Measurements from ENCODE around the gene SRD5A1. TPM values are rescaled to one million over a fixed set of nuclear protein-coding genes. Genes with fewer than 3 reads are reported as not detected.

SRD5A1 gene
- total RNA-seq, 1 experiment from 2014 or later: 24.7 TPM

DNA sequence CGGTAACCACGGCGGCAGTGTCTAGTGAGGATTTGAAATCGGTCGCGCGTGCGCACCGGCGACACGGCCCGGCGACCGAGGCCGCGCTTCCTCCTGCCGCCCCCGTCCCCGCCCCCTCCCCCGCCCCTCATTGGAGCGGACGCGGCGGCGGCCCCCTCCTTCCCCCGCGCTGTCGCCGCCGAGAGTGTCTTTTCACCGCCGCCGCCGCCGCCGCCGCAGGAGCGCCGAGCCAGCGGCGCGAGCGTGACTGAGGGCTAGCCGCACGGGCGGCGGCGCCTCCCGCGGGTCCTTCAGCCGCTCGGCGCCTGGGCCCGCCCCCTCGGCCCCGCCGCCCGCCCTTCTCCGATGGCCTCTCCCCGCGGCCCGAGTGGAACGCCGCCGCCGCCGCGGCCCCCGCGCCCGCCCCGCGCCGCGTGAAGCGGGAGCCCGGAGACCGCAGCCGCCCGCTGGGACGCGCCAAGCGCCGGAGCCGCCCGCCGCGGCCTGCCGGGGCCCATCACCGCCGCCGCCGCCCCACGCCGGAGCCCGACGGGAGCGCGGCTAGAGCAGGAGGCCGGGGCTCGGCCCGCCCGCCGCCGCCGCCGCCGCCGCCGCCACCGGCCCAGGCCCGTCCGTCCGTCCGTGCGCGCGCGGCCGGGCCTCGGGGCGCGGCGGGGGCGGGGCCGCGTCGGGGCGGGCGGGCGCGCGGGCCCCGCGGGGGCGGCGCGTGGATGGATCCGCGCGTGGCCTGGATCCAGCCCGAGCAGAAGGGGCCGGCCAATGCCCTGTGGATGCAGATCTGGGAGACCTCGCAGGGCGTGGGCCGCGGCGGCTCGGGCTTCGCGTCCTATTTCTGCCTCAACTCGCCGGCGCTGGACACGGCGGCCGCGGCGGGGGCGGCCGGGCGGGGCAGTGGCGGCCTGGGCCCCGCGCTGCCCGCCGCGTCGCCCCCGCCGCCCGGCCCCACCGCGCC is 80.3 kb downstream of the SRD5A1 start, which contains the start of gene TENT4A:
Gene TENT4A, plus strand, starts transcription at position 159 of the 952 bp plus-strand sequence. Its CDS starts 552 bp downstream, at position 711.
- H3K4me1 ChIP-seq (ENCODE audit: control insufficient read depth in 1 of 2, insufficient read depth in 2 of 2, low read length in 2 of 2): peaks cover 15 to 29% of the 10 kb centered on the region in 2 experiments
- RAD21 ChIA-PET (ENCODE audit: low non-redundant PET in 1 of 2, low total read pairs in 2 of 2, uncharacterized antibody in 2 of 2, unreplicated experiment in 2 of 2): interaction anchor here in 1 of 2 experiments (1.0 kb wide), 1 partner anchor 80 kb away, joined by 4 read pairs; the partner anchor contains the start of genes NSUN2 and SRD5A1
- peak within 1 kb of the TSS; percentile 48 for H2AFZ ChIP-seq (ENCODE audit: low read depth, low read length, poor library complexity, severe bottlenecking)

DNA sequence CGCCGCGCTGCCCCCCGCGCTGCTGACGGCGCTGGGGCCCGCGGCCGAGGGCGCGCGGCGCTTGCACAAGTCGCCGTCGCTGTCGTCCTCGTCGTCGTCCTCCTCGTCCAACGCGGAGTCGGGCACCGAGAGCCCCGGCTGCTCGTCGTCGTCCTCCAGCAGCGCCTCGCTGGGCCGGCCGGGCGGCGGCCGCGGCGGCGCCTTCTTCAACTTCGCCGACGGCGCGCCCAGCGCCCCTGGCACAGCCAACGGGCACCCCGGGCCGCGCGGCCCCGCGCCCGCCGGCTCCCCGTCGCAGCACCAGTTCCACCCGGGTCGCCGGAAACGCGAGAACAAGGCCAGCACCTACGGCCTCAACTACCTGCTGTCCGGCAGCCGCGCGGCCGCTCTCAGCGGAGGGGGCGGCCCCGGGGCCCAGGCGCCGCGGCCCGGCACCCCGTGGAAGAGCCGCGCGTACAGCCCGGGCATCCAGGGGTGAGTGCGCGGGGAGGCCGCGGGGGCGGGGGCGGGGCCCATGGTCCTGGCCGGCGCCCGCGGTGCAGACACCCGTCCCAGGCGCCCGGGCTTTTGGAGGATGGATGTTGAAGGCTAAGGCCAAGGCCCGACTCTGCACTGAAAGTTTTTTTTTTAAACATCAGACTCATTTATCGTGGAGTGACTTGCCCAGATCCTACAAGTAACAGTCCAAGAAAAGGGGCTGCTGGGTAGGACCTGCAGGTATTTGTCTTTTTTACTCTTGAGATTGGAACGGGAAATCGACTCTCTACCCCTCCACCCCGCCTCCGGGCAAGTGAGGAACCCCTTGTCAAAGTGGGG is 81.2 kb downstream of the SRD5A1 start:
- DNase-seq (ENCODE audit: low read depth, low spot score) (no peak), ATAC-seq (no peak; the same call in 1 of the 2 replicates)
- ChIA-PET CTCF (no interaction called here), RAD21 (ENCODE audit: low non-redundant PET in 1 of 2, low total read pairs in 2 of 2, uncharacterized antibody in 2 of 2, unreplicated experiment in 2 of 2) (no interaction called here), POLR2A (no interaction called here)
- H3K79me2 ChIP-seq (ENCODE audit: insufficient read depth, low read length): peaks cover 52% of the 10 kb centered on the region
- H3K4me1 ChIP-seq (ENCODE audit: control insufficient read depth in 1 of 2, insufficient read depth in 2 of 2, low read length in 2 of 2): peaks cover 15 to 29% of the 10 kb centered on the region in 2 experiments
- H3K9ac ChIP-seq (ENCODE audit: low read length): peak overlapping the region; percentile 66
- H3K27ac ChIP-seq (ENCODE audit: low read depth, low read length): peak overlapping the region; percentile 98
- peaks cover 3 to 27% of the 10 kb centered on the region in 2 experiments; a peak in 2 of 4 replicates for H3K36me3 ChIP-seq (ENCODE audit: control insufficient read depth in 1 of 2, insufficient read depth in 2 of 2, low read length in 2 of 2)
- H3K9me2 ChIP-seq (ENCODE audit: insufficient read depth): no peaks in the 10 kb centered on the region
- no peaks in the 10 kb centered on the region for H3K9me3 ChIP-seq (ENCODE audit: control insufficient read depth in 1 of 2, insufficient read depth in 1 of 2, low read depth in 1 of 2, low read length in 2 of 2)
- H3K27me3 ChIP-seq (ENCODE audit: insufficient read depth, low read length): no peaks in the 10 kb centered on the region
- peak overlapping the region; percentile 75 for H3K4me3 ChIP-seq (replicated peaks in 1 of 2; ENCODE audit: low read depth in 1 of 2, low read length in 2 of 2)
- no peak overlapping the region for H2AFZ ChIP-seq (ENCODE audit: low read depth, low read length, poor library complexity, severe bottlenecking)
- intact Hi-C loops (cut with micrococcal nuclease): no loop called here
- peaks cover 16% of the 10 kb centered on the region for H4K20me1 ChIP-seq (ENCODE audit: insufficient read depth)
- TF ChIP-seq, protein P1, sequence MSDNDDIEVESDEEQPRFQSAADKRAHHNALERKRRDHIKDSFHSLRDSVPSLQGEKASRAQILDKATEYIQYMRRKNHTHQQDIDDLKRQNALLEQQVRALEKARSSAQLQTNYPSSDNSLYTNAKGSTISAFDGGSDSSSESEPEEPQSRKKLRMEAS (IDR thresholded peaks at IDR 0.05): no peak
- peak; percentile 80 for TF ChIP-seq ZFX (IDR thresholded peaks at IDR 0.05)
- peak; percentile 32 for TF ChIP-seq TCF7L2 (IDR thresholded peaks at IDR 0.05; ENCODE audit: borderline replicate concordance, extremely low read depth, insufficient read depth, insufficient read length)
- TF ChIP-seq EGR1 (IDR thresholded peaks at IDR 0.05; ENCODE audit: low read depth): peak; percentile 40; the same call in 1 of the 2 replicates
- no TSS peak for BruUV-seq (replicated peaks)
- peak overlapping the region; percentile 84 for H3K4me2 ChIP-seq (ENCODE audit: low read length)

More for the DNA sequence above, 80.3 kb downstream of the SRD5A1 start, which contains the start of gene TENT4A:
- H3K79me2 ChIP-seq (ENCODE audit: insufficient read depth, low read length): peaks cover 43% of the 10 kb centered on the region
- peak within 1 kb of the TSS; percentile 75 for H3K4me3 ChIP-seq (replicated peaks in 1 of 2; ENCODE audit: low read depth in 1 of 2, low read length in 2 of 2)
- peak within 1 kb of the TSS; percentile 96 for H3K9ac ChIP-seq (ENCODE audit: low read length)
- peak within 1 kb of the TSS; percentile 92 for H3K4me2 ChIP-seq (ENCODE audit: low read length)
- ChIA-PET POLR2A (no interaction called here), CTCF (no interaction called here)
- intact Hi-C loops (cut with micrococcal nuclease): loop anchor here (1.0 kb wide), 1 partner anchor 335 kb away; the partner anchor contains the start of gene MED10
- H4K20me1 ChIP-seq (ENCODE audit: insufficient read depth): peaks cover 12% of the 10 kb centered on the region
- H3K27me3 ChIP-seq (ENCODE audit: insufficient read depth, low read length): no peaks in the 10 kb centered on the region
- peak; percentile 35 for ATAC-seq
- H3K9me3 ChIP-seq (ENCODE audit: control insufficient read depth in 1 of 2, insufficient read depth in 1 of 2, low read depth in 1 of 2, low read length in 2 of 2): no peaks in the 10 kb centered on the region
- H3K36me3 ChIP-seq (ENCODE audit: control insufficient read depth in 1 of 2, insufficient read depth in 2 of 2, low read length in 2 of 2): peaks cover 3 to 24% of the 10 kb centered on the region in 2 experiments; a peak in 1 of 4 replicates
- BruUV-seq (replicated peaks): no TSS peak
- DNase-seq (ENCODE audit: low read depth, low spot score): no peak
- TF ChIP-seq EGR1 (IDR thresholded peaks at IDR 0.05; ENCODE audit: low read depth): peak; percentile 29; the same call in 1 of the 2 replicates
- peak; percentile 3; the same call in 1 of the 2 replicates for TF ChIP-seq ZFX (IDR thresholded peaks at IDR 0.05)
- no peak for TF ChIP-seq YY1 (IDR thresholded peaks at IDR 0.05; ENCODE audit: extremely low read depth, insufficient replicate concordance, low read depth, low read length)
- H3K9me2 ChIP-seq (ENCODE audit: insufficient read depth): no peaks in the 10 kb centered on the region
- H3K27ac ChIP-seq (ENCODE audit: low read depth, low read length): peak within 1 kb of the TSS; percentile 98

All from HCT116 (cell line).